ENCODE data around the gene PHTF1. TPM values are rescaled to one million over a fixed set of nuclear protein-coding genes. Genes with fewer than 3 reads are reported as not detected.

The PHTF1 gene
- total RNA-seq, 4 donors from 2014 or later: 3.6 to 9.5 (median 5.9) TPM

GRCh38 chr1:113714606-113715269 lies 44.5 kb downstream of the PHTF1 start:
- no peaks in the 10 kb centered on the region for H3K27me3 ChIP-seq
- 91 to 100% methylated on average over 3 of the region's 3 CpGs for WGBS, 2 donors
- no peak overlapping the region for H3K27ac ChIP-seq
- no peak overlapping the region for H3K4me3 ChIP-seq
- H3K36me3 ChIP-seq: peaks cover 0 to 43% (median 3%) of the 10 kb centered on the region in 3 donors
- H3K9me3 ChIP-seq: peaks cover 0 to 12% (median 0%) of the 10 kb centered on the region in 3 donors
- intact Hi-C loops (cut with DNase I): no loop called here
- no peak for TF ChIP-seq POLR2A (IDR thresholded peaks at IDR 0.05)
- TF ChIP-seq, protein P1, sequence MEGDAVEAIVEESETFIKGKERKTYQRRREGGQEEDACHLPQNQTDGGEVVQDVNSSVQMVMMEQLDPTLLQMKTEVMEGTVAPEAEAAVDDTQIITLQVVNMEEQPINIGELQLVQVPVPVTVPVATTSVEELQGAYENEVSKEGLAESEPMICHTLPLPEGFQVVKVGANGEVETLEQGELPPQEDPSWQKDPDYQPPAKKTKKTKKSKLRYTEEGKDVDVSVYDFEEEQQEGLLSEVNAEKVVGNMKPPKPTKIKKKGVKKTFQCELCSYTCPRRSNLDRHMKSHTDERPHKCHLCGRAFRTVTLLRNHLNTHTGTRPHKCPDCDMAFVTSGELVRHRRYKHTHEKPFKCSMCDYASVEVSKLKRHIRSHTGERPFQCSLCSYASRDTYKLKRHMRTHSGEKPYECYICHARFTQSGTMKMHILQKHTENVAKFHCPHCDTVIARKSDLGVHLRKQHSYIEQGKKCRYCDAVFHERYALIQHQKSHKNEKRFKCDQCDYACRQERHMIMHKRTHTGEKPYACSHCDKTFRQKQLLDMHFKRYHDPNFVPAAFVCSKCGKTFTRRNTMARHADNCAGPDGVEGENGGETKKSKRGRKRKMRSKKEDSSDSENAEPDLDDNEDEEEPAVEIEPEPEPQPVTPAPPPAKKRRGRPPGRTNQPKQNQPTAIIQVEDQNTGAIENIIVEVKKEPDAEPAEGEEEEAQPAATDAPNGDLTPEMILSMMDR (IDR thresholded peaks at IDR 0.05): no peak
- no peaks in the 10 kb centered on the region for H3K4me1 ChIP-seq
- no peak for DNase-seq

DNA sequence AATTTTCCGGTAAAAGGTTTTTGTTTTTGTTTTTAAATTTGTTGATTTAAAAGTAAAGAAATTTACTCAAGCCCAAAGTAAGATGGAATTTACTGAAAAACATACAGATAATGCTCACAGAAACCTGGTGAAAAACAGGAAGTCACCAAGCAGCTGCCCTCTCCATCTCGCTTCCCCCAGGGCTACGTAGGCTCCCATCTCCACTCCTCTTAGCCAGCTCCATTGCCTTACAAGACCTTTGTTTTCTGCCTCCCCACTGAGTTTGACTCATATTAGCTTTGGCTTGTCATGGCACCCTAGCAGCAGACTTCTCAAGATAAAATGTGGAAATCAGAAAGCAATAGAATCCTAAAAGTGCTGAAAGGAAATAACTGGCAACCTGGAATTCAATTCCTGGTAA lies 57.9 kb downstream of the PHTF1 start:
- Histone ChIP-seq H3K9me3 (no peaks in the 10 kb centered on the region), H3K4me3 (no peak overlapping the region), H3K4me1 (no peaks in the 10 kb centered on the region), H3K36me3 (peaks cover 0 to 21% (median 0%) of the 10 kb centered on the region in 3 donors), H3K27me3 (no peaks in the 10 kb centered on the region), H3K27ac (no peak overlapping the region)
- no peak for TF ChIP-seq POLR2A (IDR thresholded peaks at IDR 0.05)
- TF ChIP-seq, protein P1 (IDR thresholded peaks at IDR 0.05): no peak
- no peak for DNase-seq
- intact Hi-C loops (cut with DNase I): no loop called here
- 84 to 91% methylated on average over 3 of the region's 3 CpGs for WGBS, 2 donors

GRCh38 chr1:113694910-113695309 lies 64.4 kb downstream of the PHTF1 start:
- peaks cover 0 to 39% (median 0%) of the 10 kb centered on the region in 3 donors for H3K36me3 ChIP-seq
- no peak for DNase-seq
- no peaks in the 10 kb centered on the region for H3K4me1 ChIP-seq
- H3K4me3 ChIP-seq: no peak overlapping the region
- intact Hi-C loops (cut with DNase I): no loop called here
- no peaks in the 10 kb centered on the region for H3K27me3 ChIP-seq
- H3K9me3 ChIP-seq: peaks cover 0 to 23% (median 7%) of the 10 kb centered on the region in 3 donors
- no peak for TF ChIP-seq POLR2A (IDR thresholded peaks at IDR 0.05)
- TF ChIP-seq, protein P1 (IDR thresholded peaks at IDR 0.05): no peak
- no peak overlapping the region for H3K27ac ChIP-seq

DNA sequence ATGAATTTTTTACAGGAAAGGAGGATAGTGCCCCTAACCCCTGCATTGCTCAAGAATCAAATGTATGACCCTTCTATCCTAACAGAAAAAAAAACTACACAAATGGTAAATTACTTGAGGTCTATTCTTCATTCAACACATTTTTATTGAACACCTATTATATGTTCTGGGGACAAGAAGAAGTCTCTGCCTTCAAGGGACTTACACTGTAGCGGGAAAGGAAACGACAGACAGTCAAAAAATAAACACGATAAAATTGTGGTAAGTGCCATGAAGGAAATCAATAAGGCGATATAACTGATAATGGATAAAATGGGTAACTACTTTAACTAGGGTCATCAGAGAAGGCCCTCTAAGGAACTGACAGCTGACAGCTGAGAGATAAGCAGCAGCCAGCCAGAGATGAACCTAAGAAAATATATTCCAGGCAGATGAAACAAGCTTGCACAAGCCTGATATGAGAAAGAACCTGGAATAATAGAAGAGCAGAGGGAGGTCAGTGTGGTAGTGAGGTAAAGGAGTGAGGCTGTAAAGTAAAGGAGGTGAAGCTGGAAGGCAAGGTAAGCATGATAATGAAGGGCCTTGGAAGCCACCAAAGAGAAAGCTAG lies 66.4 kb downstream of the PHTF1 start:
- H3K27ac ChIP-seq: no peak overlapping the region
- DNase-seq: no peak
- H3K4me1 ChIP-seq: no peaks in the 10 kb centered on the region
- peaks cover 0 to 37% (median 0%) of the 10 kb centered on the region in 3 donors for H3K36me3 ChIP-seq
- TF ChIP-seq, protein P1 (IDR thresholded peaks at IDR 0.05): no peak
- TF ChIP-seq POLR2A (IDR thresholded peaks at IDR 0.05): no peak
- intact Hi-C loops (cut with DNase I): no loop called here
- no peak overlapping the region for H3K4me3 ChIP-seq
- peaks cover 0 to 23% (median 7%) of the 10 kb centered on the region in 3 donors for H3K9me3 ChIP-seq
- 88 to 100% methylated on average over 4 of the region's 4 CpGs for WGBS, 2 donors
- H3K27me3 ChIP-seq: no peaks in the 10 kb centered on the region

- 63 to 73% methylated on average over 2 of the region's 2 CpGs for WGBS, 2 donors
- Histone ChIP-seq H3K27me3 (no peaks in the 10 kb centered on the region), H3K36me3 (peaks cover 0 to 33% (median 0%) of the 10 kb centered on the region in 3 donors), H3K27ac (no peak overlapping the region), H3K4me3 (no peak overlapping the region), H3K4me1 (no peaks in the 10 kb centered on the region), H3K9me3 (peaks cover 0 to 23% (median 7%) of the 10 kb centered on the region in 3 donors)
- TF ChIP-seq POLR2A (IDR thresholded peaks at IDR 0.05): no peak
- TF ChIP-seq, protein P1 (IDR thresholded peaks at IDR 0.05): no peak
- DNase-seq: no peak
- intact Hi-C loops (cut with DNase I): no loop called here
These were observed 66.9 kb downstream of the PHTF1 start for GRCh38 chr1:113692342-113692741.
